IPS-18a (cell line): ENCODE measurements around the gene AUTS2.

Experiments
- H3K27ac ChIP-seq: one replicate; pipeline ENCODE4 v1.5.1; 2013; ENCODE audit warnings: low read length
- H3K27me3 ChIP-seq: one replicate; pipeline ENCODE4 v1.6.1; 2013; ENCODE audit warnings: mild to moderate bottlenecking, low read length; ENCODE audit not compliant: control insufficient read depth, insufficient read depth
- H3K36me3 ChIP-seq: one replicate; pipeline ENCODE4 v1.6.1; 2013; ENCODE audit warnings: low read depth, low read length; ENCODE audit not compliant: control insufficient read depth
- H3K4me1 ChIP-seq: one replicate; pipeline ENCODE4 v1.6.1; 2013; ENCODE audit warnings: low read depth, low read length; ENCODE audit not compliant: control insufficient read depth
- H3K4me3 ChIP-seq: one replicate; pipeline ENCODE4 v1.5.1; 2013; ENCODE audit warnings: low read length
- H3K9ac ChIP-seq: one replicate; pipeline ENCODE4 v1.6.1; 2013; ENCODE audit warnings: mild to moderate bottlenecking, low read length, moderate library complexity
- H3K9me3 ChIP-seq: one replicate; pipeline ENCODE4 v1.6.1; 2013; ENCODE audit warnings: low read depth, low read length; ENCODE audit not compliant: control insufficient read depth

The AUTS2 gene

GRCh38 chr7:70148997-70149396, 550.7 kb downstream of the AUTS2 start:
- H3K27me3 ChIP-seq: no peaks in the 10 kb centered on the region
- no peak overlapping the region for H3K4me3 ChIP-seq
- H3K9ac ChIP-seq: no peak overlapping the region
- no peaks in the 10 kb centered on the region for H3K9me3 ChIP-seq
- H3K27ac ChIP-seq: no peak overlapping the region
- H3K4me1 ChIP-seq: peaks cover 10% of the 10 kb centered on the region
- H3K36me3 ChIP-seq: no peaks in the 10 kb centered on the region

- Histone ChIP-seq H3K27ac (no peak overlapping the region), H3K9me3 (no peaks in the 10 kb centered on the region), H3K4me1 (peaks cover 14% of the 10 kb centered on the region), H3K4me3 (no peak overlapping the region), H3K27me3 (no peaks in the 10 kb centered on the region), H3K9ac (no peak overlapping the region), H3K36me3 (no peaks in the 10 kb centered on the region)
Measured at GRCh38 chr7:70152313-70152712, 554.0 kb downstream of the AUTS2 start.

DNA sequence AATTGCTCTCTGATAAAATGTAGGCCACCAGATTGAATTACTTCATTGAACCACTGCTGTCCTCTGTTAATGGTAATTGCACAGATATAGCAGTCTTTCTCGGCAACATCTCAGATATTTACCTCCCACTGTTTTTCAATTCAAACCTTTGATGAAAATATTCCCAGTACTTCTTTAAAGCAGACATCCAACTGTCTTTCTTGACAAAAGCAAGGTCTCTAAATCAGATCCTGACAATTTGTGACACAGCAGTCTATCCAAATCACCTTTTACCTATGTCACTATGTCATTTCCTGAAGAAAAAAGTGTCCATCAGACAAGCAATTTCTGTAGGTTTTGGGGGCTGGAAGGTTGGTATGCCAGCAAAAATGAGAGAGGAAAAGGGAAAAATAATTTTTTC, 555.7 kb downstream of the AUTS2 start:
- H3K27ac ChIP-seq: no peak overlapping the region
- H3K9me3 ChIP-seq: no peaks in the 10 kb centered on the region
- no peaks in the 10 kb centered on the region for H3K36me3 ChIP-seq
- no peak overlapping the region for H3K4me3 ChIP-seq
- H3K4me1 ChIP-seq: peaks cover 14% of the 10 kb centered on the region
- no peak overlapping the region for H3K9ac ChIP-seq
- H3K27me3 ChIP-seq: no peaks in the 10 kb centered on the region

GRCh38 chr7:70154521-70155180, 556.4 kb downstream of the AUTS2 start:
- Histone ChIP-seq H3K9ac (no peak overlapping the region), H3K9me3 (no peaks in the 10 kb centered on the region), H3K27ac (no peak overlapping the region), H3K4me3 (no peak overlapping the region), H3K36me3 (no peaks in the 10 kb centered on the region), H3K4me1 (peaks cover 14% of the 10 kb centered on the region), H3K27me3 (no peaks in the 10 kb centered on the region)

GRCh38 chr7:70156057-70156456, 557.8 kb downstream of the AUTS2 start:
- Histone ChIP-seq H3K9me3 (no peaks in the 10 kb centered on the region), H3K27me3 (no peaks in the 10 kb centered on the region), H3K9ac (no peak overlapping the region)

GRCh38 chr7:70159121-70159520, 560.8 kb downstream of the AUTS2 start:
- H3K4me3 ChIP-seq: no peak overlapping the region
- no peak overlapping the region for H3K27ac ChIP-seq
- peaks cover 23% of the 10 kb centered on the region for H3K4me1 ChIP-seq
- H3K9me3 ChIP-seq: no peaks in the 10 kb centered on the region
- no peaks in the 10 kb centered on the region for H3K27me3 ChIP-seq
- no peak overlapping the region for H3K9ac ChIP-seq
- H3K36me3 ChIP-seq: no peaks in the 10 kb centered on the region

More at GRCh38 chr7:70156057-70156456, 557.8 kb downstream of the AUTS2 start:
- H3K4me1 ChIP-seq: peaks cover 13% of the 10 kb centered on the region
- H3K36me3 ChIP-seq: no peaks in the 10 kb centered on the region
- no peak overlapping the region for H3K4me3 ChIP-seq
- H3K27ac ChIP-seq: no peak overlapping the region

DNA sequence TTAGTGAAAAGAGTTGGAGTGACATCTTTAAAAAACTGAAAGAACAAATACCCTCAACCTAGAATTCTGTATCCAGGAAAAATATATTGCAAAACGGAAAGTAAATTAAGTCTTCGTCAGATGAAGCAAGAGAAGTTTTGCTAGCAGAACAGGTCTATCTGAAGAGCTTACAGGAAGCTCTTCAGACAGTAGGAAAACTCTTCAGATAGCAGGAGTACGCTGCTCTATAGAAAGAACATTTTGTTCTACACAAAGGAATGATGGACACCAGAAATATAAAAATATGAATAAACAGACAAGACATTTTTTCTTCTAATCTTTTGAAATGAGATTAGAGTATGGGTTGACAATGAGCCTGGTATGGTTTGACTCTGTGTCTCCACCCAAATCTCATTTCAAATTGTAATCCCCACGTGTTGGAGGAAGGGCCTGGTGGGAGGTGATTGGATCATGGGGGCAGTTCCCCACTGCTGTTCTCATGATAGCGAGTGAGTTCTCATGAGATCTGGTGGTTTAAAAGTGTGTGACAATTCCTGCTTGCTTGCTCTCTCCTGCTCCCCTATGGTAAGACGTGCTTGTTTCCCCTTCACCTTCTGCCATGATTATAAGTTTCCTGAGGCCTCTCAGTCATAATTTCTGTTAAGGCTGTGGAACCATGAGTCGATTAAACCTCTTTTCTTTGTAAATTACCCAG, 567.3 kb downstream of the AUTS2 start:
- Histone ChIP-seq H3K9me3 (no peaks in the 10 kb centered on the region), H3K4me3 (no peak overlapping the region), H3K4me1 (peaks cover 23% of the 10 kb centered on the region), H3K27ac (no peak overlapping the region), H3K27me3 (no peaks in the 10 kb centered on the region), H3K9ac (no peak overlapping the region), H3K36me3 (no peaks in the 10 kb centered on the region)

GRCh38 chr7:70171369-70171920, 573.2 kb downstream of the AUTS2 start:
- peaks cover 7% of the 10 kb centered on the region for H3K4me1 ChIP-seq
- no peaks in the 10 kb centered on the region for H3K9me3 ChIP-seq
- no peak overlapping the region for H3K9ac ChIP-seq
- H3K36me3 ChIP-seq: no peaks in the 10 kb centered on the region
- H3K27me3 ChIP-seq: no peaks in the 10 kb centered on the region
- no peak overlapping the region for H3K27ac ChIP-seq
- H3K4me3 ChIP-seq: no peak overlapping the region

GRCh38 chr7:70177166-70177565, 578.9 kb downstream of the AUTS2 start:
- H3K36me3 ChIP-seq: no peaks in the 10 kb centered on the region
- no peaks in the 10 kb centered on the region for H3K27me3 ChIP-seq
- no peaks in the 10 kb centered on the region for H3K9me3 ChIP-seq
- no peak overlapping the region for H3K9ac ChIP-seq
- H3K4me1 ChIP-seq: peaks cover 10% of the 10 kb centered on the region
- H3K4me3 ChIP-seq: no peak overlapping the region
- H3K27ac ChIP-seq: no peak overlapping the region

GRCh38 chr7:70178211-70178610, 579.9 kb downstream of the AUTS2 start:
- Histone ChIP-seq H3K4me3 (no peak overlapping the region), H3K9ac (no peak overlapping the region), H3K9me3 (no peaks in the 10 kb centered on the region), H3K4me1 (peaks cover 16% of the 10 kb centered on the region), H3K27ac (no peak overlapping the region), H3K27me3 (peaks cover 6% of the 10 kb centered on the region), H3K36me3 (no peaks in the 10 kb centered on the region)

DNA sequence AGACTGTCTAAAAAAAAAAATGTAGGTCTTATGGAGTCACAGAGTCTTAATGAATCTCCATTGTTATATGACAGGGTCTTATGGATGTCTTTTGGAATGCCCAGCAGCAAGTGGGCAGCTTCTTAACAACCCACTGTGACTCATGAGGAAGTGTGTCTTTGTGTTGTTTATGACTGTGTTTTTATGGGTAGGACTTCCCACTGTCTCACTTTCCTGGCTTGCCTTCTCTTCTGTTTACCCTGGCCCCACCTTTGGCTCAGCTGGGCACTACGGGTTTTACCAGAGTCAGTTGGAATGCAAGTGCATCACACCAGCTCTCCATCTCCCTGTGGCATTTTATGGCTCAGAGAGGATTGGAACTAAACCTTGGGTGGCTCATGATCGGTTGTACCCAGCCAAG, 580.5 kb downstream of the AUTS2 start:
- Histone ChIP-seq H3K4me3 (no peak overlapping the region), H3K27ac (no peak overlapping the region), H3K4me1 (peaks cover 22% of the 10 kb centered on the region)

DNA sequence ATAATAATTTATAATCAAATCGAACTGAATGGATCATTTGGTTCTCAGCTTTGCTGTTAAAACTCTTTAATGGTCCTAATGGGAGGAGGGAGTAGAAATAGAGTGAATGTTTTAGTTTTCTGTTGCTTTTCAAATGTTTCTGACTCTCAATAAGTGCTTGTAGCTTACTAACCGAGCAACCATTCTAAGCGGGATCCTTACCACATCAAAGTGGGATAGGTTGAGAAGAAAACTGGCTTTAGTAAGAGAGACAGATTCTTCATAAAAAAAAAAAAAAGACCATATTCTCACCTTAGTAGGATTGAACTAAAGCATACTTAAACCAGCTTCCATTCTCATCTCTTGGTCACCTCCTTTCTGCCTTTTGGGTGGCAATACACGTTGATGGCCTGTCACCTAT, 584.2 kb downstream of the AUTS2 start:
- Histone ChIP-seq H3K9me3 (no peaks in the 10 kb centered on the region), H3K4me1 (peaks cover 25% of the 10 kb centered on the region), H3K27ac (no peak overlapping the region), H3K27me3 (peaks cover 6% of the 10 kb centered on the region), H3K9ac (no peak overlapping the region), H3K36me3 (no peaks in the 10 kb centered on the region), H3K4me3 (no peak overlapping the region)

More for the DNA sequence above, 580.5 kb downstream of the AUTS2 start:
- Histone ChIP-seq H3K9me3 (no peaks in the 10 kb centered on the region), H3K9ac (no peak overlapping the region), H3K36me3 (no peaks in the 10 kb centered on the region), H3K27me3 (peaks cover 6% of the 10 kb centered on the region)
